Type B pancreatic cell (in vitro differentiated cells): ENCODE measurements around the gene PIGS. TPM values are rescaled to one million over a fixed set of nuclear protein-coding genes. Genes with fewer than 3 reads are reported as not detected.
"Not testable (repeated sequence)": the region's sequence is repeated elsewhere in the genome, so short reads cannot be mapped to it uniquely, and the experiment has no call there.

Experiments used
- DNase-seq: peaks from one replicate; pipeline ENCODE4 v3.0.0; 2021; ENCODE audit warnings: mixed read lengths; ENCODE audit not compliant: unreplicated experiment; ENCODE audit errors: extremely low spot score
- H3K27ac Mint-ChIP-seq: 2 replicates; pipeline ENCODE4 v1.8.0; 2021; ENCODE audit warnings: mild to moderate bottlenecking, mixed read lengths
- H3K27me3 Mint-ChIP-seq: 2 replicates; pipeline ENCODE4 v1.8.0; 2021; ENCODE audit warnings: mixed read lengths
- H3K36me3 Mint-ChIP-seq: 2 replicates; pipeline ENCODE4 v1.8.0; 2021; ENCODE audit warnings: mixed read lengths
- H3K4me1 Mint-ChIP-seq: one replicate; pipeline ENCODE4 v1.8.0; 2021; ENCODE audit warnings: mixed read lengths; ENCODE audit not compliant: unreplicated experiment
- H3K4me3 Mint-ChIP-seq: 2 replicates; pipeline ENCODE4 v1.8.0; 2021; ENCODE audit warnings: mild to moderate bottlenecking, mixed read lengths
- H3K9me3 Mint-ChIP-seq: 2 replicates; pipeline ENCODE4 v1.8.0; 2021; ENCODE audit warnings: mixed read lengths
- CTCF ChIP-seq: fragments of 200-600 bp; sonication (generic); conservative IDR thresholded peaks from 2 replicates; pipeline ENCODE4 v1.5.0; 2021; ENCODE audit warnings: antibody characterized with exemption, mild to moderate bottlenecking
- total RNA-seq: library from RNA; stranded (reverse); gene quantifications from 2 replicates; pipeline ENCODE4 v1.2.1, GENCODE V29; 2021; ENCODE audit warnings: low replicate concordance

Gene PIGS
- total RNA-seq, 1 donor from 2014 or later: 75.0 TPM

DNA sequence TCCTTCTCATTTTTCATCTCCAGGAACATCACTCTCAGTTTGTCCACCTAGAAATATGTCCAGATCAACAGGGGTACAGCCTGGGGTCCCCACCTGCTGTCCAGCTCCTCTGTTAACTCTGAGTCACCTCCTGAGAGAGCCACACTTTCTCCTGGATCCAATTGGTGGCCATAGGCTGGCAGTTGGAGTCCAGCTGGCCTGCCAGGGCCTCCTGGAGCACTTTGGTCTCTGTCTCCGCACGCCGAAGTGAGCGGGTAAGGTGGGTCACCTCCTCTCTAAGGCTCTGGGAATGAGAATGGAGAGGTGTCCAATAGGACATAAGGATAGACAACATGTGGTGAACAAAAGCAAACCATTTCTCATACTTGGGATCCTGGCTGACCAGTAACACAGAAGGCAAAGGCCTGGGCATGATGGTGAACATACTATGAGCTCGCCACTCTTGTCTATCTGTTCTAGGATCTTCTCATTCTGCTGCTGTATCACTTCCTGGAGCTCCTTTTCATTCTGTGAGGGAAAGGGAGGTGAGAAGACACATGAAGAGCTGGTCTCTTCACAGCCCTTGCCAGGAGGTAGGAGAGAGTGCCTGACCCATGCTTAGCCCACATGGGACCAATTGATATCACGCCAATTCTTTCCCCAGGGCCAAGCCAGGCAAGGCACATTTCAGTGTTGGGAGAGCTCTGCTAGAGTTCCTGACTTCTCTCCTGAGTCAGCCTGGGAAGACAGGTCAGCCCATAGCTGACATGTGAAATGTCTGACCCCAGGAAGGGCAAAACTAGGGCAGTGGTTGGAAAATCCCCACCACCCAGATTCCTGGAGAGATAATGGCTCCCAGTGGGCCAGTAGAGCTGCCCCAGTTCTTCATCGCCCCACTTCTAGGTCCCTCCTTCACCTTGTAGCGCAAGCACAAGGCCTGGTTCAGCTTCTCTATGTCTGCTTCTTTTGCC is 7.2 kb upstream of the PIGS start:
- Mint-ChIP-seq H3K36me3 (no peaks in the 10 kb centered on the region), H3K27me3 (no peaks in the 10 kb centered on the region), H3K4me1 (peaks cover 5% of the 10 kb centered on the region), H3K9me3 (no peaks in the 10 kb centered on the region), H3K27ac (no peak overlapping the region), H3K4me3 (no peak overlapping the region)
- DNase-seq: no peak
- TF ChIP-seq CTCF: no peak

DNA sequence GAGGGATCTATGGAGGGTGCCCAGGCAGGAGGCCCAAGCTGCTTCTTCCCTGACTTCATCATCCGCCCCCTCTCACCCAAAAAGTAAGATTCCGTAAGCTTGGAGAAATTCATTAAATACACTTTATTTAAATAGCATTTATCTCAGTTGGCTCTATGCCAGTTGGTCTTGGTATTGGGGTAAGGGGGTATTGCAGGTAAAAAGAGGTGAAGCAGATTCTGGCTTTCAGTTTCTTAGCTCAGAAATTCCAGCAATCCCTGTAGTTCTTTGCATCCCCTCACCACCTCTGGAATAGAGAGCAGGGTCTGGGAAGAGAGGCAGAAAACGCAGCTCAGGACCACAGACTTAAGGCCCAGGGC is 6.1 kb upstream of the PIGS start:
- DNase-seq: no peak
- no peak for TF ChIP-seq CTCF
- Mint-ChIP-seq H3K27me3 (no peaks in the 10 kb centered on the region), H3K36me3 (no peaks in the 10 kb centered on the region), H3K27ac (no peak overlapping the region), H3K9me3 (no peaks in the 10 kb centered on the region), H3K4me3 (no peak overlapping the region), H3K4me1 (peaks cover 6% of the 10 kb centered on the region)

DNA sequence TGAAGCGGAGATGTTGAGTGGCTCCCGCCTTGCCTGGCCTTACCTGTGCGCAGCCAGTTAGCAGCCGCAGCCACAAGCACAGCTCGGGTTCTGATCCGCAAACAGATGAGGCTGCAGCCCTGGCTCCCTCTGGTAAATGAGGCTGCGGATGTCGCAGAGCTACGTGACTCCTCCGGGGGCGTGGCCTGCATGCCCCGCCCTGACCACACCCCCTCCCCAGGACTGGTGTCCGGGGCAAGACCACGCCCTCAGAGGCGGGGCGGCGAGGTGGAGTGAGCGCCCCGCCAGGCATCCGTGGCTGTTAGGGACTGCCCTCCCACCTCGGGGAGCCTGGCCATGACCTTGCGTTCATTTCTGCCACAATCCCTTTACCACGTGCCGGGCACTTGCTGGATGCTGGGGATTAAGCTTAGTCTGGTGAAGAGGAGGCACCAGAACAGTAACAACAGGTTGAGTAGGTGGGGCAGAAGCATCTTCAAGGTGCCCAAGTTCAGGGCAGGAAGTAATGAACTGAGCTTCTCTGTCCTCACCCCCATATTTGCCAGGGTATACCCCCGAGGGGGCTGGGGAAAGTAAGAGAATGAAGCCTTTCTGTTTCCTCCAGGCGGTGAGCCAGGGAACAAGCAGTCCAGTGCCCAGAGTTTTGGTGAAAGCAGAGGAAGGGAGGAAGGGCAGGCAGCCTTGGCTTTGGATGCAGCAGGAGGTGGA is 5.6 kb upstream of the PIGS start, which contains the start of gene ALDOC:
ALDOC (minus strand) TSS at position 138 of the 708 bp plus-strand sequence. CDS start 1,363 bp downstream, outside the sequence.
- Mint-ChIP-seq H3K4me3 (peak within 1 kb of the TSS; percentile 62), H3K9me3 (no peaks in the 10 kb centered on the region), H3K4me1 (peaks cover 11% of the 10 kb centered on the region), H3K36me3 (no peaks in the 10 kb centered on the region), H3K27ac (no peak within 1 kb of the TSS), H3K27me3 (no peaks in the 10 kb centered on the region)
- no peak for TF ChIP-seq CTCF
- DNase-seq: peak; percentile 87

DNA sequence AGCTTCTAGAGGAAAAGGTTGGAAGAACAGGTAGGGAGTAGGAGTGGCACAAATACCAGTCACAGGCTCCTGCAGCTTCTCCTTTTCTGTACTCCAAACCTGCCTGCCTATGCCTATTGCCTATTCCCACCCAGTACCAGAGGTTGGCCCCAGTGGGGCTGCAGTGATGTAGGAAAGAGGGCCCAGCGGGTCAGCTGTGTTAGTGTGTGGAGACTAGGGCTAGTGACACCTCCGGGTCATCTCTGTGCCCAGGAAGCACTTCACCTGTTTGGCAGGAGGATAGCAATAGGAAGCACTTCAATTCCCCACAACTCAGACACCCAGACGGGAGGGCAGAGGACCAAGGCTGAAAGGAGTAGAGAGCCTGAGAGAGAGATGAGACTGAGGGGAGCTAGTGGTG is 4.7 kb upstream of the PIGS start:
- H3K27me3 Mint-ChIP-seq, H3K27ac Mint-ChIP-seq, H3K9me3 Mint-ChIP-seq, DNase-seq, H3K36me3 Mint-ChIP-seq: not testable (repeated sequence)
- peaks cover 13% of the 10 kb centered on the region for H3K4me1 Mint-ChIP-seq
- H3K4me3 Mint-ChIP-seq: peak overlapping the region; percentile 61

GRCh38 chr17:28575126-28575795 is 3.9 kb upstream of the PIGS start:
- Mint-ChIP-seq H3K4me1 (peaks cover 19% of the 10 kb centered on the region), H3K27me3 (no peaks in the 10 kb centered on the region), H3K4me3 (no peak overlapping the region), H3K27ac (no peak overlapping the region), H3K9me3 (no peaks in the 10 kb centered on the region), H3K36me3 (no peaks in the 10 kb centered on the region)
- no peak for TF ChIP-seq CTCF
- no peak for DNase-seq
